ENCODE results near the gene LRP2.

Gene LRP2

DNA sequence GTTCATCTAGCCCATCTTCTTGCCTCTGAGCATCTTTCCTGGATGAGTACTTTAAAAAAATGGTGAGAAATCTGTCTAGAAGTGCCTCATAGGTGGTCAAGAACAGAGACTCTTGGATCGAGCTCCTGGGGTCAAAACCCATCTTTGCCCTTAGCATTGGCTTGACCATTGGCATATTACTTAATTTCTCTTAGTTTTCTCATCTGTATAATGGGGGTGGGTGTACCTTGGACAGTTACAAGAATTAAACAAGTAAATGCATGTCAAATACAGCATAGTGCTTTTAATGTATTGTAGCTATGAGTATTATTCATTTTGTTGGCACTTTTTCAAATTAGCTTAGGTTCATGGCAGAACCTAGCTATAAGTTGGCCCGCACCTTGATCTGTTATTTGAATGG lies 256.2 kb downstream of the LRP2 start:
- H3K36me3 ChIP-seq (ENCODE audit: insufficient read depth, insufficient read length, low read length): no peaks in the 10 kb centered on the region
- no peaks in the 10 kb centered on the region for H3K9me3 ChIP-seq (ENCODE audit: insufficient read depth, low read length)
- DNase-seq (ENCODE audit: low read depth, low spot score): no peak
- no peak overlapping the region for H3K9ac ChIP-seq (ENCODE audit: insufficient read length, low read depth)
- no peaks in the 10 kb centered on the region for H3K4me1 ChIP-seq (ENCODE audit: insufficient read depth, insufficient read length)
- TF ChIP-seq SUZ12 (IDR thresholded peaks at IDR 0.05; ENCODE audit: extremely low read depth, insufficient read depth, insufficient read length): no peak
- TF ChIP-seq YY1 (IDR thresholded peaks at IDR 0.05; ENCODE audit: insufficient read depth, insufficient read length): no peak
- TF ChIP-seq ZNF274 (IDR thresholded peaks at IDR 0.05; ENCODE audit: low read depth, low read length): no peak
- H3K27me3 ChIP-seq (ENCODE audit: insufficient read depth, insufficient read length): peaks cover 4% of the 10 kb centered on the region
- H3K4me3 ChIP-seq (ENCODE audit: insufficient read length, low read depth): no peak overlapping the region

DNA sequence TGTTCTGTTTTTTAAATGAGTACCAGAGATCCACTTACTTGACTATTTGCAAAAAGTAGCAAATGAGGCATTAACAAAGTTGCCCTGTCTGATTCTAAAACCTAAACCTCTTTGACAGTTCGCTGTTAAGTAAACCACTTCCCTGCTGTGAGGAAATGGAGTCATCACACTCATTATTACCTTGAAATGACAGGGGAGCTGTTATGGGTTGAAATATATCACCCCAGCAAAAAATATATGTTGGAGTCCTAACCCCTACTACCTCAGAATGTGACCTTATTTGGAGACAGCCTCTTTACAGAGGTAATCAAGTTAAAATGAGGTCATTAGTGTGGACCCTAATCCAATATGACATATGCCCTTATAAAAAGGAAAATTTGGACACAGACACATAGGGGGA lies 256.9 kb downstream of the LRP2 start:
- Histone ChIP-seq H3K27me3 (ENCODE audit: insufficient read depth, insufficient read length) (peaks cover 4% of the 10 kb centered on the region), H3K36me3 (ENCODE audit: insufficient read depth, insufficient read length, low read length) (no peaks in the 10 kb centered on the region), H3K9me3 (ENCODE audit: insufficient read depth, low read length) (no peaks in the 10 kb centered on the region), H3K4me1 (ENCODE audit: insufficient read depth, insufficient read length) (no peaks in the 10 kb centered on the region), H3K9ac (ENCODE audit: insufficient read length, low read depth) (no peak overlapping the region), H3K4me3 (ENCODE audit: insufficient read length, low read depth) (no peak overlapping the region)
- TF ChIP-seq SUZ12 (IDR thresholded peaks at IDR 0.05; ENCODE audit: extremely low read depth, insufficient read depth, insufficient read length) (no peak), YY1 (IDR thresholded peaks at IDR 0.05; ENCODE audit: insufficient read depth, insufficient read length) (no peak), ZNF274 (IDR thresholded peaks at IDR 0.05; ENCODE audit: low read depth, low read length) (no peak)
- DNase-seq (ENCODE audit: low read depth, low spot score): no peak

DNA sequence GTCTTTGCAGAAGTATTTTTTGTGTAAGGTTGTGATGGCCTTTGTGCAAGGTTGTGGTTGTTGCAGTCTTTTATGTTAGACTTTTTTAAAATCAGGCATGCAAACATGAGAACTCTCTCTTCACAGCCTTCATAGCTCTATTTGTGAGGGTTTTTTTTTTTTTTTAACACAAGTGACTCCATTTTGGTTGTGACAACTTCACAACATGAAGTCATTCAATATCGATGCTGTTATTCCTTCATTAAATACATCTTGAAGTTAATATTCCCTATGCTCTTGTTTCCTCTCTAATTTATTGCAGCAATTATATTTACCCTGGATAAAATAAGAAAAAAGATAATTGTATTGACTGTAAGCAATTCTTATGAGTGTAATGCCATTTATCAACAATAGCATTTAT lies 257.5 kb downstream of the LRP2 start:
- no peak for DNase-seq (ENCODE audit: low read depth, low spot score)
- TF ChIP-seq YY1 (IDR thresholded peaks at IDR 0.05; ENCODE audit: insufficient read depth, insufficient read length): no peak
- no peak for TF ChIP-seq ZNF274 (IDR thresholded peaks at IDR 0.05; ENCODE audit: low read depth, low read length)
- no peak for TF ChIP-seq SUZ12 (IDR thresholded peaks at IDR 0.05; ENCODE audit: extremely low read depth, insufficient read depth, insufficient read length)
- no peaks in the 10 kb centered on the region for H3K9me3 ChIP-seq (ENCODE audit: insufficient read depth, low read length)
- H3K9ac ChIP-seq (ENCODE audit: insufficient read length, low read depth): no peak overlapping the region
- H3K4me3 ChIP-seq (ENCODE audit: insufficient read length, low read depth): no peak overlapping the region
- peaks cover 4% of the 10 kb centered on the region for H3K27me3 ChIP-seq (ENCODE audit: insufficient read depth, insufficient read length)
- H3K36me3 ChIP-seq (ENCODE audit: insufficient read depth, insufficient read length, low read length): no peaks in the 10 kb centered on the region
- no peaks in the 10 kb centered on the region for H3K4me1 ChIP-seq (ENCODE audit: insufficient read depth, insufficient read length)

DNA sequence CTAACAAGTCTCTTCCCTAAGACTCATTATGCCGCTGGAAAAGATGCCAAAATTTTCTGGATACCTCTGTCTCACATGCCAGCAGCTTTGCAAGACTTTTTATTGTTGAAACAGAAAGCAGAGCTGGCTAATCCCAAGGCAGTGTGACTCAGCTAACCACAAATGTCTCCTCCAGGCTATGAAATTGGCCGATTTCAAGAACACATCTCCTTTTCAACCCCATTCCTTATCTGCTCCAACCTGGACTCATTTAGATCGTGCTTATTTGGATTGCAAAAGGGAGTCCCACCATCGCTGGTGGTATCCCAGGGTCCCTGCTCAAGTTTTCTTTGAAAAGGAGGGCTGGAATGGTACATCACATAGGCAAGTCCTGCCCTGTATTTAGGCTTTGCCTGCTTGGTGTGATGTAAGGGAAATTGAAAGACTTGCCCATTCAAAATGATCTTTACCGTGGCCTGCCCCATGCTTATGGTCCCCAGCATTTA lies 266.7 kb downstream of the LRP2 start:
- H3K27me3 ChIP-seq (ENCODE audit: insufficient read depth, insufficient read length): no peaks in the 10 kb centered on the region
- H3K4me3 ChIP-seq (ENCODE audit: insufficient read length, low read depth): no peak overlapping the region
- no peak for TF ChIP-seq SUZ12 (IDR thresholded peaks at IDR 0.05; ENCODE audit: extremely low read depth, insufficient read depth, insufficient read length)
- no peak for TF ChIP-seq ZNF274 (IDR thresholded peaks at IDR 0.05; ENCODE audit: low read depth, low read length)
- no peak for TF ChIP-seq YY1 (IDR thresholded peaks at IDR 0.05; ENCODE audit: insufficient read depth, insufficient read length)

DNA sequence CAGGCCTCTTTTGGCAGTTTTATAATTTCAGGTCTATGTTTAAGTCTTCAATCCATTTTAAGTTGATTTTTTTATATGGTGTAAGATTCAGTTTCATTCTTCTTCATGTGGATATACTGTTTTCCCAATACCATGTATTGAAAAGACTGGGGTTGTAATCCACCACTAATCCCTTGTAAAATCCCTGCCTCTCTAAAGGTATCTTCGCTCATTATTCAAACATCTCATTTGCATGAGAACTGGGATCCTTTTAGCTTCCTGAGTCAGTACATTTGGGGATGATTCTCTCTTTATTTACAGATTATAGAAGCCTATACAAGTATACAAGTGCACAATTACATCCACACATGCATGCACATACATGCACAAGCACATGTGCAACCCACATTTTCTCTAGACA lies 267.7 kb downstream of the LRP2 start:
- no peaks in the 10 kb centered on the region for H3K36me3 ChIP-seq (ENCODE audit: insufficient read depth, insufficient read length, low read length)
- no peak overlapping the region for H3K9ac ChIP-seq (ENCODE audit: insufficient read length, low read depth)
- TF ChIP-seq YY1 (IDR thresholded peaks at IDR 0.05; ENCODE audit: insufficient read depth, insufficient read length) (no peak), ZNF274 (IDR thresholded peaks at IDR 0.05; ENCODE audit: low read depth, low read length) (no peak), SUZ12 (IDR thresholded peaks at IDR 0.05; ENCODE audit: extremely low read depth, insufficient read depth, insufficient read length) (no peak)
- DNase-seq (ENCODE audit: low read depth, low spot score): no peak
- H3K4me1 ChIP-seq (ENCODE audit: insufficient read depth, insufficient read length): no peaks in the 10 kb centered on the region
- H3K27me3 ChIP-seq (ENCODE audit: insufficient read depth, insufficient read length): no peaks in the 10 kb centered on the region
- H3K4me3 ChIP-seq (ENCODE audit: insufficient read length, low read depth): no peak overlapping the region
- H3K9me3 ChIP-seq (ENCODE audit: insufficient read depth, low read length): no peaks in the 10 kb centered on the region

More for the DNA sequence above, 266.7 kb downstream of the LRP2 start:
- Histone ChIP-seq H3K9ac (ENCODE audit: insufficient read length, low read depth) (no peak overlapping the region), H3K36me3 (ENCODE audit: insufficient read depth, insufficient read length, low read length) (no peaks in the 10 kb centered on the region), H3K4me1 (ENCODE audit: insufficient read depth, insufficient read length) (no peaks in the 10 kb centered on the region), H3K9me3 (ENCODE audit: insufficient read depth, low read length) (no peaks in the 10 kb centered on the region)
- DNase-seq (ENCODE audit: low read depth, low spot score): no peak

DNA sequence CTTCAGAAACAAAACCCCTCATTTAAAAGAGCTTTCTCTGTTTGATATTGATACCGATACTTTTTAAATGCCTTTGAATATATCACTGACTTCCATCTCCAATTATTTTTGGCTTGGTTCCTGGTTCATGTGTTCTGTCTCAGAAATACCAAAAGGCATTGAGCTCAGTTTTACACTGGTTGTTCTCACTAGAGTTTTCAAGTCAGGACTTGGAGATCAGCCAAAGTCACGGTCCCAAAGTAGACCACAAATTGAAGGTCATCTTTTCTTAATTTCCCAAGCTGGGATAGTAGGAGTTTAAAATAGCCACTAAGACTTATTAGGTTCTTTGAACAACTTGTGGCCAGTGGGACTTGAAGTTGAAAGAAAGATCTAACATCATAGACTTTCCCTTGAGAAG lies 268.8 kb downstream of the LRP2 start:
- Histone ChIP-seq H3K36me3 (ENCODE audit: insufficient read depth, insufficient read length, low read length) (no peaks in the 10 kb centered on the region), H3K4me1 (ENCODE audit: insufficient read depth, insufficient read length) (no peaks in the 10 kb centered on the region), H3K27me3 (ENCODE audit: insufficient read depth, insufficient read length) (no peaks in the 10 kb centered on the region), H3K4me3 (ENCODE audit: insufficient read length, low read depth) (no peak overlapping the region), H3K9ac (ENCODE audit: insufficient read length, low read depth) (no peak overlapping the region), H3K9me3 (ENCODE audit: insufficient read depth, low read length) (no peaks in the 10 kb centered on the region)
- TF ChIP-seq SUZ12 (IDR thresholded peaks at IDR 0.05; ENCODE audit: extremely low read depth, insufficient read depth, insufficient read length) (no peak), ZNF274 (IDR thresholded peaks at IDR 0.05; ENCODE audit: low read depth, low read length) (no peak), YY1 (IDR thresholded peaks at IDR 0.05; ENCODE audit: insufficient read depth, insufficient read length) (no peak)
- no peak for DNase-seq (ENCODE audit: low read depth, low spot score)

DNA sequence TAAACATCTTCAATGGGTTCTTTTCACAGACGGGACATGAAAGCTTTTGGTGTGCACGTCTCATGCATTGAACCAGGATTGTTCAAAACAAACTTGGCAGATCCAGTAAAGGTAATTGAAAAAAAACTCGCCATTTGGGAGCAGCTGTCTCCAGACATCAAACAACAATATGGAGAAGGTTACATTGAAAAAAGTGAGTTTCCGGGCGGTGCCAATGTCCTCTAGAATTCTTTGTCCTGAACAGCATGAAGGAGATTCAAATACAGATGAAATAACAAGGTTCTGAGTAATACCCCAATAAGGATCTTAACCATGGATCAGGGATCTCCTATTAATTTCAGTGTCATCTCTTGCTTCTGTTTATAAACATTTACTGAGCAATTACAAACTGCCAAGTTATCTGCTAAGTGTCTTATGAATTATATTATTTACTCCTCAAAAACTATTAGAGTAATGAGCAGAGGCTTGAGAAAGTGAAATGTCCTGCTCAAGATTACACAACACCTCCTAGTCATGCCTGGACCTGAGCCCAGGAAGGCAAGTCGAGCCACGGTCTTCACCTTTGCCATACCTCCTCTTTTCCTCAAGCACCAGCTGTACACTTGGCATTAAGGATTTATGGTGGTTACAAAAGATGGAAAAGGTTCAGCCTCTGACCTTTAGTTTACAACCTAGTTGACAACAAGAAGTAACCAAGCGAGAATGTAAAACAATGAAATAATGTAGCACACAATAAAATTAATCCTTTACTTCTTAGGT lies 270.4 kb downstream of the LRP2 start:
- H3K4me3 ChIP-seq (ENCODE audit: insufficient read length, low read depth): no peak overlapping the region
- H3K27me3 ChIP-seq (ENCODE audit: insufficient read depth, insufficient read length): no peaks in the 10 kb centered on the region
- no peak for TF ChIP-seq ZNF274 (IDR thresholded peaks at IDR 0.05; ENCODE audit: low read depth, low read length)
- no peak for DNase-seq (ENCODE audit: low read depth, low spot score)
- no peaks in the 10 kb centered on the region for H3K36me3 ChIP-seq (ENCODE audit: insufficient read depth, insufficient read length, low read length)
- H3K4me1 ChIP-seq (ENCODE audit: insufficient read depth, insufficient read length): no peaks in the 10 kb centered on the region
- H3K9ac ChIP-seq (ENCODE audit: insufficient read length, low read depth): no peak overlapping the region
- H3K9me3 ChIP-seq (ENCODE audit: insufficient read depth, low read length): no peaks in the 10 kb centered on the region
